GM12865 (cell line): ENCODE results near the gene BCL6B.
A peak's percentile ranks its signal among the peaks of the same experiment; 100 is the strongest.
"Not testable (repeated sequence)": the region's sequence is repeated elsewhere in the genome, so short reads cannot be mapped to it uniquely, and the experiment has no call there.

Source experiments
- DNase-seq: peaks from one replicate; pipeline ENCODE4 v3.0.0; 2010; ENCODE audit warnings: low read depth
- H3K4me3 ChIP-seq: 2 replicates; pipeline ENCODE4 v1.5.1; 2011; ENCODE audit warnings: mild to moderate bottlenecking, low read depth, low read length, control low read depth
- CTCF ChIP-seq: IDR thresholded peaks from 2 replicates; pipeline ENCODE4 v1.5.1; 2011; ENCODE audit warnings: low read length, control low read depth, low read depth, inconsistent platforms; ENCODE audit not compliant: insufficient read depth; ENCODE audit errors: missing control alignments

BCL6B gene

GRCh38 chr17:7022781-7023571 lies at the start of gene BCL6B:
Gene BCL6B, plus strand, starts transcription at chr17:7023050. Its CDS starts 622 bp downstream, at chr17:7023672.
- H3K4me3 ChIP-seq, result peak within 1 kb of the TSS; percentile 40
- TF ChIP-seq CTCF, result no peak
- no peak for DNase-seq

- not testable (repeated sequence) for H3K4me3 ChIP-seq, DNase-seq
Measured at GRCh38 chr17:6979440-6979839, 43.4 kb upstream of the BCL6B start.

- H3K4me3 ChIP-seq, result no peak overlapping the region
- no peak for DNase-seq
- TF ChIP-seq CTCF, result no peak
Measured at GRCh38 chr17:6981426-6981825, 41.4 kb upstream of the BCL6B start.

- DNase-seq, result no peak
- H3K4me3 ChIP-seq, result no peak overlapping the region
- no peak for TF ChIP-seq CTCF
Measured at GRCh38 chr17:6985266-6985665, 37.6 kb upstream of the BCL6B start.

GRCh38 chr17:6986676-6987075 lies 36.2 kb upstream of the BCL6B start:
- DNase-seq, result no peak
- TF ChIP-seq CTCF, result no peak

GRCh38 chr17:6989779-6990178 lies 33.1 kb upstream of the BCL6B start:
- no peak for TF ChIP-seq CTCF
- H3K4me3 ChIP-seq, result no peak overlapping the region
- no peak for DNase-seq

More at GRCh38 chr17:6986676-6987075, 36.2 kb upstream of the BCL6B start:
- H3K4me3 ChIP-seq, result no peak overlapping the region

- H3K4me3 ChIP-seq, DNase-seq: not testable (repeated sequence)
Measured at GRCh38 chr17:6993613-6994056, 29.2 kb upstream of the BCL6B start.

- no peak overlapping the region for H3K4me3 ChIP-seq
- no peak for DNase-seq
- no peak for TF ChIP-seq CTCF
Measured at GRCh38 chr17:6994118-6994598, 28.7 kb upstream of the BCL6B start.
